ENCODE results near the gene CDK9. TPM values are rescaled to one million over a fixed set of nuclear protein-coding genes. Genes with fewer than 3 reads are reported as not detected.

The CDK9 gene
- total RNA-seq, 1 experiment from 2014 or later: 37.3 TPM

GRCh38 chr9:127773981-127774380 is 11.9 kb upstream of the CDK9 start:
- no TSS peak for BruUV-seq (replicated peaks)
- no peaks in the 10 kb centered on the region for H3K9me2 ChIP-seq (replicated peaks; ENCODE audit: low read length)
- no peak overlapping the region for H3K4me2 ChIP-seq (ENCODE audit: low read length)
- ATAC-seq (no peak), DNase-seq (no peak)
- intact Hi-C loops (cut with micrococcal nuclease): no loop called here
- H4K20me1 ChIP-seq (ENCODE audit: low read length): no peaks in the 10 kb centered on the region
- no peaks in the 10 kb centered on the region for H3K9me3 ChIP-seq (ENCODE audit: low read length)
- H3K9ac ChIP-seq (ENCODE audit: low read length): no peak overlapping the region
- POLR2A ChIA-PET (ENCODE audit: unreplicated experiment): no interaction called here
- no peak overlapping the region for H3K4me3 ChIP-seq (ENCODE audit: low read length)
- H3K27ac ChIP-seq (ENCODE audit: low read length): no peak overlapping the region
- CTCF ChIA-PET: no interaction called here
- H2AFZ ChIP-seq (ENCODE audit: low read length): no peak overlapping the region
- no peaks in the 10 kb centered on the region for H3F3A ChIP-seq (ENCODE audit: low read length, unreplicated experiment)
- TF ChIP-seq EZH2 (IDR thresholded peaks at IDR 0.05; ENCODE audit: low read length, unreplicated experiment) (no peak), EZH2phosphoT487 (IDR thresholded peaks at IDR 0.05; ENCODE audit: borderline replicate concordance, low read length) (no peak), CTCF (conservative IDR thresholded peaks at IDR 0.05; ENCODE audit: low read depth, low read length) (no peak)
- no peaks in the 10 kb centered on the region for H3K27me3 ChIP-seq (ENCODE audit: low read length)
- H3K36me3 ChIP-seq (ENCODE audit: low read depth, low read length): no peaks in the 10 kb centered on the region
- H3K79me2 ChIP-seq (ENCODE audit: low read length): no peaks in the 10 kb centered on the region
- H3K4me1 ChIP-seq (ENCODE audit: insufficient read depth, low read length): peaks cover 4% of the 10 kb centered on the region; the same call in 1 of the 2 replicates

- H3K4me2 ChIP-seq (ENCODE audit: low read length): no peak overlapping the region
- H3F3A ChIP-seq (ENCODE audit: low read length, unreplicated experiment): no peaks in the 10 kb centered on the region
- CTCF ChIA-PET: no interaction called here
- H4K20me1 ChIP-seq (ENCODE audit: low read length): no peaks in the 10 kb centered on the region
- H3K27me3 ChIP-seq (ENCODE audit: low read length): no peaks in the 10 kb centered on the region
- no peak overlapping the region for H3K4me3 ChIP-seq (ENCODE audit: low read length)
- intact Hi-C loops (cut with micrococcal nuclease): no loop called here
- POLR2A ChIA-PET (ENCODE audit: unreplicated experiment): no interaction called here
- BruUV-seq (replicated peaks): no TSS peak
- ATAC-seq (no peak), DNase-seq (no peak)
- H3K4me1 ChIP-seq (ENCODE audit: insufficient read depth, low read length): no peaks in the 10 kb centered on the region
- no peaks in the 10 kb centered on the region for H3K9me3 ChIP-seq (ENCODE audit: low read length)
- no peaks in the 10 kb centered on the region for H3K9me2 ChIP-seq (replicated peaks; ENCODE audit: low read length)
- no peak overlapping the region for H3K27ac ChIP-seq (ENCODE audit: low read length)
- H2AFZ ChIP-seq (ENCODE audit: low read length): no peak overlapping the region
- no peaks in the 10 kb centered on the region for H3K79me2 ChIP-seq (ENCODE audit: low read length)
- no peaks in the 10 kb centered on the region for H3K36me3 ChIP-seq (ENCODE audit: low read depth, low read length)
- no peak overlapping the region for H3K9ac ChIP-seq (ENCODE audit: low read length)
- no peak for TF ChIP-seq EZH2phosphoT487 (IDR thresholded peaks at IDR 0.05; ENCODE audit: borderline replicate concordance, low read length)
- no peak for TF ChIP-seq CTCF (conservative IDR thresholded peaks at IDR 0.05; ENCODE audit: low read depth, low read length)
- no peak for TF ChIP-seq EZH2 (IDR thresholded peaks at IDR 0.05; ENCODE audit: low read length, unreplicated experiment)
Measured at GRCh38 chr9:127776195-127776923, 9.5 kb upstream of the CDK9 start.

DNA sequence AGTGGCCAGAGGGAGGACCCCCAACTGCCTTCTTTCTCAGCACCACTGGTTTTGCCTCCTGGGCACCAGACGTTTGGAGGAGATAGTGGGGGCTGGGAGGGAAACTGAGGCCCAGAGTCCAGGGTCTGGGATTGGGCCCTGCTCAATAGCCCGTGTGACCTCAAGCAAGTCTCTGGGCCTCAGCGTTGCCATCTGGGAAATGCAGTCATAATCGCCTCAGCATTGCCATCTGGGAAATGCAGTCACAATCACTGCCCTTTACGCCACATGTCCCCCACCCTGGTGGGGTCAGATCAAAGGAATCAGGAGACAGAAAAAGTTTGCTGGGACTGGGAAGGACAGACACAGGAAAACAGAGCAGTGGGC is 8.9 kb upstream of the CDK9 start:
- Histone ChIP-seq H3K9me2 (replicated peaks; ENCODE audit: low read length) (no peaks in the 10 kb centered on the region), H3K9ac (ENCODE audit: low read length) (no peak overlapping the region), H3K36me3 (ENCODE audit: low read depth, low read length) (no peaks in the 10 kb centered on the region), H3K79me2 (ENCODE audit: low read length) (no peaks in the 10 kb centered on the region), H3F3A (ENCODE audit: low read length, unreplicated experiment) (no peaks in the 10 kb centered on the region), H3K27me3 (ENCODE audit: low read length) (no peaks in the 10 kb centered on the region), H4K20me1 (ENCODE audit: low read length) (no peaks in the 10 kb centered on the region), H3K4me2 (ENCODE audit: low read length) (no peak overlapping the region), H2AFZ (ENCODE audit: low read length) (no peak overlapping the region), H3K4me1 (ENCODE audit: insufficient read depth, low read length) (no peaks in the 10 kb centered on the region), H3K27ac (ENCODE audit: low read length) (no peak overlapping the region), H3K4me3 (ENCODE audit: low read length) (no peak overlapping the region), H3K9me3 (ENCODE audit: low read length) (no peaks in the 10 kb centered on the region)
- POLR2A ChIA-PET (ENCODE audit: unreplicated experiment): no interaction called here
- no peak for ATAC-seq
- DNase-seq: no peak
- BruUV-seq (replicated peaks): no TSS peak
- CTCF ChIA-PET: no interaction called here
- TF ChIP-seq EZH2phosphoT487 (IDR thresholded peaks at IDR 0.05; ENCODE audit: borderline replicate concordance, low read length) (no peak), EZH2 (IDR thresholded peaks at IDR 0.05; ENCODE audit: low read length, unreplicated experiment) (no peak)
- intact Hi-C loops (cut with micrococcal nuclease): no loop called here

All from PC-3 (cell line).